Stimulated activated CD8-positive, alpha-beta memory T cell treated with anti-CD3 and anti-CD28 coated beads, Interleukin-4, amount 100 ng/mL, for 48 hours (primary cell): ENCODE measurements around the gene TUBA1B.

Experiments used
- DNase-seq: peaks from one replicate; pipeline ENCODE4 v3.0.0-alpha.2; 2020

The TUBA1B gene

DNA sequence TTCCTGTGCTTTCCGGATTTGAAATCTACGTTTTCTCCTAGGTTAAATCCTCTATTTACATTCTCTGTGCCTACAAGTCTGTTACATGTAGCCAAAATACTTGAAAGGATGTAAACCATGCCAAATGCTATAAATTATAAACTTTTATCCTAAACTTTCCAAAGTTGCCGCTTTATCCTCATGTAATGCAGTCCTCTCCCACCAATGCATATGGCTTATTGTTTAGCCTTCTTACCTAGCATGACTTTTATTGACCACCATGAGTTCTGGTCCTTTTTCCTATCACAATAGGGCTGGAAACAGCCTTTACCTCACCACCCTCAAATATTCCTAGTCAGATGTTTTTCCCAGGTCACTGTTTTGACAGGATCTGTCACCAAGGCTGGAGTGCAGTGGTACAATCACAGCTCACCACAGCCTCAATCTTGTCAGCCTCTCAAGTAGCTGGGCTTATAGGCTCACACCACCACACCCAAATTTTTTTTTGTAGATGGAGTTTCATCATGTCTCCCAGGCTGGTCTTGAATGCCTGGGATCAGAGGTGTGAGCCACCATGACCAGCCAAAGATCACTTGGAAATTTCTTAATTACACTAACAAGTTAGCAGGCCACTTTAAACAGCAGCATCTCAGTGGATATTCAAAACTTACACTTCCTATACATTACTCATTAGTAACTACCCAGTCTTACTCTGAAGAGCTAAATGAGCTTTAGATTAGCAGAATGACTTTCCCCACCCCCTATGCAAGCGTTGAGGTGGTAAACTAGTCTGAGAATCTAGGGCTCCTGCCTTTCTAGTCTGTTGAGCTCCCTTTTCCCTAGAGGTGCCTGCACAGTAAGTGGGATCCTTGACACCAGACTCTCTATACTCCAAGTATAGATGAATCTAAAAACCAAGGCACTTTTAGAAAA, 4.1 kb downstream of the TUBA1B start:
- no peak for DNase-seq

DNA sequence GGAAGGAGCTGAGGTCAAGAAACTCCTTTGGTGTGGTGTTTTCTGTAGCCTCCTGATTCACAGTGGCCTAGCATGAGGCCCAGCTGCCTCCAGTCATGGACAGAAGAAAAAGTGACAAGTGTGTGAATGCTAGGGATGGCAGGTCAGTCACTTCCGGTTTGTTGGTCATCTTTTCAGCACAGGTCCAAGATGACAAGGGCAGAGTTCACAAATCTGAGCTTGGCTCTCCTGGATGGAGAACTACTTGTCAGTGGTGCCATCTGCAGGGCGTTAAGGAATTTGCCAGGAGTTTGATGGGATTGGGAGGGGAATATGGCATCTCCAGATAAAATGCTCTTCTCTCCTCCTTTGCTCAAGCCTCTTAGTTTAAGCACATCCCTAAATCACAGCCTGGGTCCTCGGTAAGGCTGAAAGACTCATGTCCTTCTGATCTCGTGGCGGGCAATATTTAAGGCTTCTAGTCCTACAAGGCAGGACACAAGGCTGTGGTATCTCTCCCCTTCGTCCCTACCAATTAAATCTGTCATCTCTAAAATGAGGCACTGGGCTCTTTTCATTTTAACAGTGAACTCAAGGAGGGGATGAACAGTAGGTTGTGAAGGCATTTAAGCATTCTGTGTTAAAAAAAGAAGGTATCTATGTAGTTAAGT, 10.0 kb downstream of the TUBA1B start:
- no peak for DNase-seq

DNA sequence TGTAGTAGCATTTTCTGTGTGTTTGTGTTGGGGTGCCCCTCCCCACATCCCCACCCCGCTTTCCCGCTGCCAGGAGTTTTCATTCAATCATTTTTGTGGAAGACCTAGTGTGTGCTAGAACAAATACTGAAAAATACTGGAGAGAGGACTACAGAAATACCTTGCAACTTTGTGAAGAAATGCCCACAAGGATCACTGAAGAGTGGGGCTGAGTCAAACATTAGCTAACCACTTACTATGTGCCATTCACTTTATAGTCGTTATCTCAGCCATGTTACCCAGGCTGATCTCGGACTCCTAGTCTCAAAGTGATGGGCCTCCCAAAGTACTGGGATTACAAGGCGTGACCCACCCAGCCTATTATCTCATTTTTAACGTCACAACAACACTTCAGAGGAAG, 20.0 kb downstream of the TUBA1B start:
- DNase-seq: no peak

DNA sequence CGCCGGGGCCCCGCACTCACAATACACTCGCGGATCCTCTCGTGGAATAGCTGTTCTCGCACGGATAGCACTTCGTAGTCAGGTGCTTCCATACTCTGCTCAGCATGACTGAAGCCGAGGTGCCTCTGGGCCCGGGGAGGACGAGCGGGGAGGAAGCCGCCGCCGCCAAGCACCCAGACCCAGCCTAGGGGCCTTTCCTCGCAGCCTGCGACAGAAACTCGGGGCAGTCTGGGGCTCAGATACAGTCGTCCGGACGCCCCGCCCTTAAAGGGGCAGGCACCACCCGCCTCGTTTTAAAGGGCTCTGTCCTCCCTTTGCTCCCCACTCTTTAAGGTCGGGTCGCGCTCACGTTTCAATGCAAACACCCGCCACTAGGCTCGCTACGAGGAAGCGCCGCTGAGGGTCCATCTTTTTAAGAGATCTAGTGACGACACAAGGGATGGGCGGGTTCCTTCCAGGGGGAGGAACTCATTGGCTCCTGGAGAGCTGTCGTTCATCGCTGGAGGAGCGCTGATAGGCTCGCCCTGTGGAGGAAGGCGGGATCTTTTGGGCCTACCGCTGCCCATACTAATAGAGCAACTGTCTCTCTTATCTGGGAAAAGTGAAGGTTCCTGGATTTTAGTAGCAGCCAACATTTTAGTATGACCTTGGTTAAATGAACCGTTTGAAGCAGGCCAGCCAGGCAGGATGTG, 20.6 kb downstream of the TUBA1B start, which contains the start of gene LMBR1L:
Gene LMBR1L, minus strand, starts transcription at position 384 of the 692 bp plus-strand sequence. Its CDS starts 292 bp downstream, at position 92.
- peak; percentile 97 for DNase-seq

DNA sequence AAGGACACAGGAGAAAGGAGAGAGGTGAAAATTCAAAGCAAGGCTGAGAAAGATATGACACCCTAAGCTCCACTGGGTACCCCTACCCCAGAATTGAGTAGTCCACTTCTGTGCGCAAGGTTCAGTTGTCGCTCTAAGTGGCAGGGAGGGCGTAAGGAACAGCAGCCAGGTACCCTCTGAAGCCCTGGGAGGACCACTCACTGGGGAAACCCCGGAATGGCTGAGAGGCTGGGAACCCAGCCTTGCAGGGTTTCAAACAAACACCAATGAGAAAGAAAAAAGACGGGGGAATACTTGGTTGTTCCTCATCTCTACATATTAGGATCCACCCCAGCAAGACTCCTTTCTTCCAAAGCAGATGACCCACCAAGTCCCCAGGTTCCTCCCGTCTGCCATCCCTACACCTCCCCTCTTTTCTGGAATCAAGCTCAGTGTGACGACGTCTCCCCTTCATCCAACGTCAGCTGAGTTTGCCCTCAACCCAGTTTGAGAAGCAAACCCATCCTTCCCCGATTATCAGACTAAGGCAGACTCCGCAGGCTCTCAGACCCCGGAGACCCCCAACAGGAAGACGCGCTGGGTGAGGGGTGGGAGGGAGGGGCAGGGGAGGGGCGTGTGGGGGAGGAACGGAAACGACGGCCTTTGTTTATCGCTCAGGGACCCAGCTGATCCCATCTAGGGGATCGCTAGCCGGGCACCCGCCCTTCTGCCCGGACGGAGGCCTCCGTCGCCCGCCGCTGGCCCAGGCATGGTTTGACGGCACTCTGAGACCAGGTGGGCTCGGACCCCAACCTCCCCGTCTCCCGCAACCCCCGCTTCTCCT, 21.3 kb downstream of the TUBA1B start:
- no peak for DNase-seq

DNA sequence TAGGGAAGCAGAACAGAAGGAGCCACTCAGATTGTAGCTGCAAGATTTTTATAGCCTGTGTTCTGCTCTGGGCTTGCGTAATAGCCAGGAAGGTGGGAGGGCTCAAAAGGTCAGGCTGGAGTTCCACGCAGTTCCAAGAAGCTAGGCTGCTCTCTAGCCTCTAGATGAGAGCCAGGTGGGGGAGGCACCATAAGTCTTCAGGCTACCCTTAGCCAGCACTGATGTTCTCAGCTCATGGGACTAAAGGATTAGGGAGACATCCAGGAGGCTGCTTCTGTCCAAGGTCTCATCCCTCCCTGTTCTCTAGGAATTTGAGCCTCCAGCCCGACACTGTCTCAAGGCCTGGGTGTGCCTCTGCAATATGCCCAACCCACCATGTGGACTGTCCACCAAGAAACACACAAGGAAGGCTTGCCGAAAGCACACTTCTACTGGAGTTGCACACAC, 22.2 kb downstream of the TUBA1B start:
- no peak for DNase-seq

DNA sequence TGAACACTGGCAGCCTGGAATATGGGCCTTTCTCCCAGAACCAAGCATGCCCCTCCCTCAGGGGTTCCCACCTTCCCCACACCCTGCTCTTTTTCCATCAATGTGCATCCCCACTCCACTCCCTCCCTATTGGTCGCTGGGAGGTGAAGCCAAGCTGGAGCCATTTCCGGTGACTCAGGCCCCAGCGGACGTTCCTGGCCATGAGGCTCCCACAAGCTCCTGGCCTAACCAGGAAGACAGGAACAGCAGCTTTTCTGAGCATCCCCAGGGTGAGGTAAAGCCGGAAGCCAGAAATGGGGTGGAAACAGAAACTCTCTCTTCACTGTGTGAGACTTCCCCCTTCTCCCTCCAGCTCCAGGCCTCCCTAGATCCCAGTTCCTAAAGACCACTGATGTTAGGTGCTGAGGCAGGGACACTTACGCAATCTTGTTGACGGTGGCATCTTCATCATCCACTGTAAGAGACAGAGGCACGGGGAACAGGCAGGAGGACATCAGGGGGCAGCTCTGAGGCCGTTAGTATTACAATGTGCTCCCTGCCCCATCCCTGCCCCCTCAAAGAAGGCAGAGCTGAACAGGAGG, 25.6 kb downstream of the TUBA1B start:
- DNase-seq: no peak

DNA sequence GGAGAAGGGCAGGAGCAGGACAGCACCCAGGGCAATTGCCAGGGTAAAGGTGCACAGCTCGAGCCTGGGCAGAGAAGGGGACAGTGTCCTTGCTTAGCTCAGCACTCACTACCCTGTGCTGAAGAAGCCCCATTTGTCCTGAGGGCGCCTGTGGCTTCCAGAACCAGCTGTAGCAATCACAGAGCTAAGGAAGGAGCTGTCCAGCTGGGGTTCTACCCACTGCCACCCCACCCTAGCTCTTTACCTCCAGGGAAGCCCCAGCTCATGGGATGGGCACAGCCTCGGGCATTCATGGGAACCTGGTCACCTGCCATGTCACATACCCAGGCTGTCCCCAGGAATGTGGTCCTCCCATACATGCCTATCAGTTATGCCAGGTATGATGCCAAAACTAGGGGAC, 26.4 kb downstream of the TUBA1B start:
- no peak for DNase-seq

DNA sequence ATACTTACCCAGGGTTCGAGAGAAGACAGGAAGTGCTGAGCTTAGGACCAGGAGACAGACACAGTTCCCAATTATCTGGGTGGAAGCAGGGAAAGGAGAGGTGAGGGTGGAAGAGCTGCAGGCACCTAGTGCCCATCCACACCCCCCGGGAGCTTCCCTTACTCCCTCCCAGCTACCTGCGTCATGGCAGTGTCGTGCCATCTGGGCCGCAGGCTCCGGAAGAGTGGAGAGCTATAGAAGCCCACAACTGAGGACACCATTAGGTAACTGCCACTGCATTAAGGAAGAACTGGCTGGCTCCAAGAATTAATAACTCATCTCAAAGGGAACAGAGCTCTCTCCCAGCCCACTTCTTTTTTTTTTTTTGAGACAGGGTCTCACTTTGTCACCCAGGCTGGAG, 30.8 kb downstream of the TUBA1B start:
- DNase-seq: no peak

DNA sequence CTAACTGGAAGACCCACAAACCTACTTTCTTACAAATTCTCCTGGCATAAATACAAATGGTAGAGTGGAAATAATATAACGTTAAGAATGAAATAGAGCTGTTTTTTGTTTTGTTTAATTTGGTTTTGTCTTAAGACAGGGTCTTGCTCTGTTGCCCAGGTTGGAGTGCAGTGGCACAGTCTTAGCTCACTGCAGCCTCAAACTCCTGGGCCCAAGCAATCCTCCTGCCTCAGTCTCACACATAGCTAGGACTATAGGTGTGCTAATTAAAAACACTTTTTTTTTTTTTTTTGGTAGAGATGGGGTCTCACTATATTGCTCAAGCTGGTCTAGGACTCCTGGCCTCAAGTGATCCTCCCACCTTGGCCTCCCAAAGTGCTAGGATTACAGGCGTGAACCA, 32.5 kb downstream of the TUBA1B start:
- no peak for DNase-seq

DNA sequence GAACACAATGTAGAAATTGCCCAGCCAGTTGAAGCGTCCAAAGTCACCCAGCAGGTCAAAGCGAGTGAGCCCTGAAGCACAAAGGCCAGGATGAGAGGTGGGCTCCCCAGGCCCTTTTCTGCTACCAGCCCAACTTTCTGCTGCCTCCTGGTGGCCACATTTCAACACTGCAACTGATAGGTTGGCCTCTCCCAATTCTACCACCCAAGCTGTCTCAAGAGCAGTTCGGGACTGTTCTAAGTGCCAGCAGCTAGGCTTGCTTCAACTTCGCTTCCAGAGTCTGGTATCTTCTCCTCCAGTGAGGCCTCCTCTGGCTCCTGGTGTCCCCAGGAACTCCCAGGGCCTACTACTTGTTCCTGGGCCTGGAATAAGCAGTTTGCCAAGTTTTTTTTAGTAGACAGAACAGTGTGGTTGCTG, 33.2 kb downstream of the TUBA1B start:
- peak; percentile 80 for DNase-seq

DNA sequence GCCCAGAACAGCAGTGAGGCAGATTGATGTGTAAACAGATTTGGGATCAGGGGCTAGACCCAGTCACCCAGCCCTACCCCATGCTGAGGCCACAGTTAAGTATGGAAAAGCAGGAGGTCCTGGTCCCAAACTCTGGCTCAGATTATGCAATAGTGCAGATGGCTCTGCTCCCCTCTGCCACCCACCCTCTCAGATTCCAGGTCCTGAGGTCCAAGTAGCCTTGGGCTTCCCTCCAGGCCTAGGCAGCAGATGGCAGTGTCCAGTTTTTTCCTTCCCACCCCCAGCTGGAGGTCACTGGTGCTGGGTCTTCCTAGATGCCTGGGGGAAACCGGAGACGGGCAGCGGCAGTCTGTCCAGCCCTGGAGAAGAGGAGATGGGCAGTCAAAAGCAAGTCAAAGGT, 33.8 kb downstream of the TUBA1B start:
- DNase-seq: no peak

DNA sequence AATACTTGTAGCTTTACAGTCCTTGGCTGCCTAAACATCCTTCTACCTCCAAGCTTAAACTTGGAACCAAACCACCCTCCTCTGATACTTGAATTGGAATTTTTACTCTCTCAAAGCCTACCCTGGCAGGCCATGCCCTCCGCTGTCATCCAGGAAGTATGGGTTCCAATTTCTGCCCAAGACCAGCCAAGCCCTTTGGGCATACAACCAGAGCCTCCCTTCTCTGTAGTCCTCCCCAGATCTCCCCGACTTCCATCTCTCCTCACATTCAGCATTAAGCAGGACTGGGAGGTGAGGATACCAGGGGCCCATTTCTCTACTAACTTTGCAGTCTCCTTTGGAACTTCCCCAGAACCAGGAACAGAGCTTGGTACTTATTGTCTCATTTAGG, 36.2 kb downstream of the TUBA1B start:
- no peak for DNase-seq

DNA sequence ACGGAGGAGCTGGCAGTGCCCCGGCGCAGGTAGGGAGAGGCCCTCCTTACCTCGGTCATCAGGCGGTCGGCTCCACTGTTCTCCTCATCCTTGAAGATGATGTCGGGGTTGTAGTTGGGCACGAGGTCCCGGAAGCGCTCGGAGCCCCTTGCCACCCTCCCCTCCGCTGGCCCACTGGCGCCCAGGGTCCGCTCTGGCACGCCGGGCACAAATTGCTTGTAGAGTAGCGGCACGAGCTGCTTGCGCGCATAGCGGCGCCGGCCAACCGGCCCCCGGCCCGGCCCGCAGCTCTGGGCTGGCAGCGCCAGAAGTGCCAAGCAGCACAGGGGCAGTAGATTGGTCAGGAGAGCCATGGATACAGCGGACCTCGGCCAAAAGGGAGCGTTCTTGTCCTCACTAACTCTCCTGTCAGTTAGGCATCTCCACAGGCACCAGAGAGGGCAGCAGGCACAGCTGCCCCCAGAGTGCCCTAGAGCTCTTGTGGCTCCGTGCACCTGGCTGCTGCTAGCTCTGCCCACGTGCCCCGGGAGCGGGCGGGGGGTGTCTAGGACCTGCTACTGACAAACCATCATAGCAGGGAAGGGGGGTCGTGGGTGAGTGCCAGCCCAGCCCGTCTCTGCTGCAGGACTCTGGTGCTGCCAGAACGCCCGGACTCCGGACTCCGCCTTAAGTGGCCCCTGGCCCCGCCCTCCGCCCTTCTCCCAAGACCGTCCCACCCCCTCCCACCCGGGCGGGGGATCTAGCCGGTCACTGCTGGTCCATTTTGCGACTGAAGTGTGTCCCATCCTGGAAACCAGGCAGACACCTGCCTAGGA, 36.8 kb downstream of the TUBA1B start, which contains the start of gene DHH:
Gene DHH, minus strand, starts transcription at position 642 of the 815 bp plus-strand sequence. Its CDS starts 289 bp downstream, at position 353.
- no peak for DNase-seq

DNA sequence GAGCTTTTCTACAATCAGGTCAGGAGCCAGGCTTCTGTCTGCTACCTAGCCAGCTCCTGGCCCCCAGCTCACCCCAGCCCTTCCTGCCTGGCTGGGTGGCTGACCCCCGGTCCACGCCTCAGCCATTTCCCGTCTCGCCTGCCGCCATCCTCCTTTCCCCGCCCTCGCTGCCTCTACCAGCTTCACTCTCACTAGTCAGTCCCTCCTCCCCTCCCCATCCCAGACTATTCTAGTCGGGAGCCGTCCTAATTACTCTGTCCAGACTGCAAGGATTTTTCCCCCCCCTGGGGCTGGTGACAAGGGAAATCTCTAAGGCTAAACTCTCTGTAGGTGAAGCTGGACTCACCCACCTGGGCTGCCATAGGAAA, 37.4 kb downstream of the TUBA1B start:
- no peak for DNase-seq

DNA sequence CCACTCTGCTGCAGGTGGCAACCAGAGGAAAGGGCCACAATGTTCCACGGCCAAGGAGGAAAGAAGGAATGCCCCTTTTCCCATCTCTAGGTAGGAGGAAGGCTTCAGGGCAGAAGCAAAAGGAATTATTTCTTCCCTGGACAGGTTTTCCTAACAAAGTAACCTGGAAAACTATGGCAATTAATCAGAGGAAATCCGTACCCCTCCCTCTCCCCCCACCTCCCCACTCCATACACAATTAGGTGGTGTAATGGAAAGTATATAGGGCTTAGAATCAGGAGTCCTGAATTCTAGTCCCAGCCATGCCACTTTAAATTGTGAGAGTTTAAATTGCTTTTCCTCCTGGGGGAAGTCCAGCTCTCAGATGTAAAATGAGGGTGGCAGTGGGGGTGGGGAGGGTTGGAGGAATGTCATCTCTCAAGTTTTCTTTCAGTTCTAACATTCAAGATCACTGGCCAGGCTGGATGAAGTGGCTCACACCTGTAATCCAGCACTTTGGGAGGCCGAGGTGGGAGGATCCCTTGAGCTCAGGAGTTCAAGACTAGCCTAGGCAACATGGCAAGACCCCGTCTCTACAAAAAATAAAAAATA, 38.3 kb downstream of the TUBA1B start:
- DNase-seq: no peak

DNA sequence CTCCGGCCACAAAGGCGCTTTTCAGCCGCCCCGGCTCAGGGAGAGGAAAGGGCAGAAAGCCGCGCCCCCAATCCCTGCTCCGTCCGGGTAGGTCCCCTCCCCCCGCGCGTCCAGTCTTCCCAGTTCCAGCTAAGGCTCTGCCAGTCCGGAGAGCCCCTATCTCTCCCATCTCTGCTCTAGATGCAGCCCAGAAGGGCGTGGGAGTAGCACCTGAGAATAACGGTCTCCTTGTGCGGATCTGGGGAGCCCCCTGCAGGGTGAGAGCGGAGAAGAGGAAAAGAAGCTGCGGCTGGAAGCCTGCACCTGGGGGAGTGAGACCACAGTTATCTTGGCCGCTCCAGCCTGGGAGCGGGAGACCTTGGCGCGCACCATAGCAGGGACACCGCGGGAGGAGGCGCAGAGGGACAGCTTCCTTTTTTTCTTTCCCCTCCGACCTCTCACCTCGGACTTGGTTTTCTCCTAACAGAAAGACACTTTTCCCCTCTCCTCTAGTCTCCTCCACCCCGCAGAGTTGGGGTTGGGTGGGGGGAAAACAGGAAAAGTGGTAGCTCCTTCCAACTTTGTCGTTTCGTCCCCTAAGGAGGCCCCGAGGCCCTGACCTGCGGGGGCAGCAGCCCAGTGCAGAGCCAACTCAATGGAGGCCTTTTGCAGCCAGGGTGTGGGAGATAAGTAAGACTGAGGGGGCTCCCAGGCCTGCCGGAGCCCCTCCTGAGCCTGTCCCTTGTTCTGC, 38.9 kb downstream of the TUBA1B start:
- peak; percentile 77 for DNase-seq

DNA sequence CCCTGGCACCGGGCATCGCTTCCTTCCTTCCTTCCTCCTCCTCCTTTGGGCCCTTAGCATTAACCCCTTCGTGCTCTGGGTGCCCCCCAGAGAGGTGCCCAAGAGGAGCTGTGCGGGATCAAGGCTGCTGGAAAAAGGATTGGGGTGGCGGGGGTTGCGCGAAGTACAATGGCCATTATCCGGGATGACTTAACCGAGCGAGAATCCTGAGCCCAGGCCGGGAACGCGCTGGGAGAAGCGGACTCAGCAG, 39.4 kb downstream of the TUBA1B start:
- DNase-seq: no peak

DNA sequence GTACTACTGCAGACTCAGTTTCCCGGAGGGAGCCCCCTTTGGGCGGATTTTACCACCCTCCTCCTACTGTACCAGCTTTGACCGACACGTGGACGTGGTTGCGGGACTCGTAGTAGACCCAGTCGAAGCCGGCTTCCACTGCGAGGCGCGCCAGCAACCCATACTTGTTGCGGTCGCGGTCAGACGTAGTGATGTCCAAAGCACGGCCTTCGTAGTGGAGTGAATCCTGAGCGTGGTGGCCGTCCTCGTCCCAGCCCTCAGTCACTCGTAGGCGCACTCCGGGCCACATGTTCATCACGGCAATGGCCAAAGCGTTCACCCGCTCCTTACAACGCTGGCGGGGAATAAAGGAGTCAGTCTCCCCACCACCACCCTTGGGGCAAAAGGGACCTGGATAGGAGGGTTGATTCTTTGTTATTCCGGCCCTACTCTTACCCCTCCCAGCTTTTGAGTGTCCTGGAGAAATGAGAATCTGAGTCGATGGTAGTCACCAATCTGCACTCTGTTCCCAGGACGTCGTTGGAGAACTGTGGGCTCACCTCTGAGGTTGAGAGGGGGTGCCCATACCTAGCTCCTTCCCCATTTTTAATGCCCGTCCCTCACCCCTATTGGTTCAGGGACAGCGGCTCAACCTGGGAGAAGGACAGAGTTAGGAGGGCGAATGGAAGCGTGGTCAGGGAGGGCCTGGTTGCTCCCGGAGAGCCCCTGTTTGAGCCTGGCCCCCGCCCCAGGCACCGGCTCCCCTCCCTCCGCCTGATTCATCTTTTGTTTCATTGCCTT, 39.9 kb downstream of the TUBA1B start:
- DNase-seq: no peak
